Uterus (tissue), 2 donors: Measurements from ENCODE around the gene SRPRA.

Experiments
- POLR2A ChIP-seq, 2 donors: fragments of 450-650 bp; IDR thresholded peaks; one replicate each; pipeline ENCODE4 v1.6.1; 2016; ENCODE audit warnings: antibody characterized with exemption in 2 of 2, mild to moderate bottlenecking in 1 of 2, moderate library complexity in 1 of 2
- TF ChIP-seq, protein P1 (sequence below), 4 experiments: fragments of 200-600 bp in 2 of 4; fragments of 450-650 bp in 2 of 4; sonication (generic) in 2 of 4; IDR thresholded peaks; one replicate each; pipeline ENCODE4 v1.5.1; 2016 to 2019; ENCODE audit warnings: antibody characterized with exemption in 4 of 4, mild to moderate bottlenecking in 2 of 4, moderate library complexity in 1 of 4

DNA sequence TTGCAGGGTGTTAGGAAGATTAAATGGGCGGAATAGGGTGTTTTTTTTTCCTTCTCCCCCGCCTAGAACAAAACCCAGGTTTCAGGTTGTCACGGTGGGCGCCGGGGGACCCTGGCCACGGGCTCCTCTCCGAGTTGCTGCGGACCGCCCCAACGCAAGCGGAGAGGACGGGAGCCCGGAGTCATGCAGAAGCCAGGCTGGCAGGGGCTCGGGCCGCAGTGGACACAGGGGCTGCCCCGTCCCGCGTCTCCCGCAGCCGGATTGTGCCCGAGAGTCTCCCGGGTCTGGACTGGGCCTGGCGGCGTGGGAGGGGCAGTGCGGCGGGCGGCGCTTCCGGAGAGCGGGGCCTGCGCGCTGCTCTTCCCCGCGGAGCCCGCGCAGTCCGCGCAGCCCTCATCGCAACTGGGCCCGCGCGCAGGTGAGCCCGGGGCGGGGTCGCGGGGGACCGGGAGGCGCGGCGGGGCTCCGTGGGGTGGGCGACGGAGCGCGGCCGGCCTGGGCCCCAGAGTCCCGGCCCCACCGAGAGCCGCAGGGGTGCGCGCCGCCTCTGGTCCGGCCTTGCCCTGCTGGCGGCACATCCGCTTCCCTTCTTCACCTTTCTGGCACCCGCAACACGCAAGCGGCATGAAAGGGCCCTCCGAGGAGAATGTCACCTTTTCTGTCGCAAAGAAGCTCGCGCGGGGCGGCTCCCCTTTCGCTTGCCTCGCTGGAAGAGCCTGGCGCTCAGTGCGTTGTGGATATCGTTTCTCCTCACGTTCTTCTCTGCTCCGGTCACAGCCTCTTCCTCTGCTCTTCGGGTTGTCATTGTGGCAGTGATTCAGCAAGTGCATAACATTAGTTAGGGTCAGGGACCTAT, 14.3 kb upstream of the SRPRA start, which contains the start of gene TIRAP:
- TF ChIP-seq, protein P1, sequence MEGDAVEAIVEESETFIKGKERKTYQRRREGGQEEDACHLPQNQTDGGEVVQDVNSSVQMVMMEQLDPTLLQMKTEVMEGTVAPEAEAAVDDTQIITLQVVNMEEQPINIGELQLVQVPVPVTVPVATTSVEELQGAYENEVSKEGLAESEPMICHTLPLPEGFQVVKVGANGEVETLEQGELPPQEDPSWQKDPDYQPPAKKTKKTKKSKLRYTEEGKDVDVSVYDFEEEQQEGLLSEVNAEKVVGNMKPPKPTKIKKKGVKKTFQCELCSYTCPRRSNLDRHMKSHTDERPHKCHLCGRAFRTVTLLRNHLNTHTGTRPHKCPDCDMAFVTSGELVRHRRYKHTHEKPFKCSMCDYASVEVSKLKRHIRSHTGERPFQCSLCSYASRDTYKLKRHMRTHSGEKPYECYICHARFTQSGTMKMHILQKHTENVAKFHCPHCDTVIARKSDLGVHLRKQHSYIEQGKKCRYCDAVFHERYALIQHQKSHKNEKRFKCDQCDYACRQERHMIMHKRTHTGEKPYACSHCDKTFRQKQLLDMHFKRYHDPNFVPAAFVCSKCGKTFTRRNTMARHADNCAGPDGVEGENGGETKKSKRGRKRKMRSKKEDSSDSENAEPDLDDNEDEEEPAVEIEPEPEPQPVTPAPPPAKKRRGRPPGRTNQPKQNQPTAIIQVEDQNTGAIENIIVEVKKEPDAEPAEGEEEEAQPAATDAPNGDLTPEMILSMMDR (IDR thresholded peaks at IDR 0.05) = peak in 2 of 4 experiments; percentile 4 to 47
- TF ChIP-seq POLR2A (IDR thresholded peaks at IDR 0.05) = peak in 1 of 2 donors; percentile 57
